K562 (cell line): ENCODE results near the gene CCDC85A. TPM values are rescaled to one million over a fixed set of nuclear protein-coding genes. Genes with fewer than 3 reads are reported as not detected.

Source experiments
- ATAC-seq: fragments of 200-7000 bp; cut with Tn5 transposase; 3 replicates; pipeline ENCODE4 v1.9.1; 2020; ENCODE audit warnings: moderate library complexity
- BruUV-seq: library from RNA; stranded (reverse); fragments of 400-500 nt; replicated peaks from 2 replicates; lab custom pipeline; 2021; lab: Mats Ljungman, UMichigan
- CTCF ChIA-PET: fragments of 300-600 bp; formaldehyde crosslinking; extraction: SDS; loops from one replicate; lab custom pipeline; 2021; ENCODE audit warnings: low intra/inter-chr PET ratio; lab: Yijun Ruan, JAX
- POLR2A ChIA-PET: fragments of 300-600, 350-650 bp; sonication (Branson Sonifier 250); formaldehyde crosslinking; extraction: SDS; loops from one replicate; lab custom pipeline; 2021; ENCODE audit warnings: antibody characterized with exemption, inconsistent platforms; lab: Yijun Ruan, JAX
- DNase-seq, 4 experiments: peaks; one replicate each; pipeline versions ENCODE4 v3.0.0 to v3.0.0-alpha.2; 2011 to 2018; ENCODE audit warnings: low spot score in 3 of 4, mixed read lengths in 3 of 4; ENCODE audit errors: extremely low read depth in 1 of 4
- FAIRE-seq: peaks from 2 replicates; lab custom pipeline; 2011; peaks lifted over from hg19 to GRCh38; lab: Jason Lieb, UNC
- H2AFZ ChIP-seq: 2 replicates; pipeline ENCODE4 v1.6.0; 2011; ENCODE audit warnings: low read depth, low read length, control low read depth, inconsistent platforms
- H3K27ac ChIP-seq: fragments of 200-600 bp; 3 replicates; pipeline ENCODE4 v1.8.0; 2011; ENCODE audit warnings: low read depth, mild to moderate bottlenecking, control low read depth, inconsistent platforms, low read length, moderate library complexity, mixed read lengths; ENCODE audit errors: extremely low read depth
- H3K27me3 ChIP-seq, 2 experiments: fragments of 300-600 bp in 1 of 2; 2 replicates in 1 of 2; 3 replicates in 1 of 2; pipeline versions ENCODE4 v1.6.0 to v1.8.0; 2011; ENCODE audit warnings: inconsistent platforms in 2 of 2, low read length in 2 of 2, mild to moderate bottlenecking in 1 of 2, mixed read lengths in 1 of 2, moderate library complexity in 1 of 2; ENCODE audit not compliant: control insufficient read depth in 2 of 2, insufficient read depth in 2 of 2
- H3K36me3 ChIP-seq: fragments of 300-600 bp; 3 replicates; pipeline ENCODE4 v1.8.0; 2011; ENCODE audit warnings: mild to moderate bottlenecking, low read length, inconsistent platforms; ENCODE audit not compliant: control insufficient read depth, insufficient read depth
- H3K4me1 ChIP-seq, 2 experiments: fragments of 200-600 bp in 1 of 2; replicated peaks in 1 of 2; 2 replicates in 1 of 2; 3 replicates in 1 of 2; pipeline versions ENCODE4 v1.5.1 to v1.8.0; 2011; ENCODE audit warnings: inconsistent platforms in 2 of 2, low read length in 2 of 2, mild to moderate bottlenecking in 1 of 2, mixed read lengths in 1 of 2, moderate library complexity in 1 of 2; ENCODE audit not compliant: control insufficient read depth in 2 of 2, insufficient read depth in 2 of 2
- H3K4me2 ChIP-seq: 2 replicates; pipeline ENCODE4 v1.6.1; 2011; ENCODE audit warnings: low read length, control low read depth, inconsistent platforms, mixed read lengths; ENCODE audit not compliant: insufficient read depth
- H3K4me3 ChIP-seq: fragments of 200-600 bp; sonication (generic), shearing (Covaris generic); 2 replicates; pipeline ENCODE4 v1.5.1; 2016; ENCODE audit warnings: control low read depth, inconsistent platforms
- H3K79me2 ChIP-seq: fragments of 200-600 bp; 3 replicates; pipeline ENCODE4 v1.8.0; 2011; ENCODE audit warnings: low read length, inconsistent platforms; ENCODE audit not compliant: control insufficient read depth, insufficient read depth
- H3K9ac ChIP-seq, 2 experiments: 2 replicates each; pipeline versions ENCODE4 v1.6.0 to v1.6.1; 2011; ENCODE audit warnings: low read depth in 2 of 2, low read length in 2 of 2, control low read depth in 1 of 2, inconsistent platforms in 1 of 2, mild to moderate bottlenecking in 1 of 2, mixed read lengths in 1 of 2; ENCODE audit not compliant: insufficient read depth in 1 of 2
- H3K9me1 ChIP-seq: one replicate; pipeline ENCODE4 v1.6.0; 2011; ENCODE audit warnings: inconsistent platforms, mild to moderate bottlenecking, low read length, moderate library complexity; ENCODE audit not compliant: control insufficient read depth, insufficient read depth
- H3K9me3 ChIP-seq: replicated peaks from 2 replicates; pipeline ENCODE4 v1.5.1; 2011; ENCODE audit warnings: low read depth, low read length, inconsistent platforms; ENCODE audit not compliant: control insufficient read depth, insufficient read depth
- H4K20me1 ChIP-seq: replicated peaks from 2 replicates; pipeline ENCODE4 v1.6.1; 2011; ENCODE audit warnings: low read length, inconsistent platforms, mixed read lengths; ENCODE audit not compliant: control insufficient read depth, insufficient read depth
- ATF1 ChIP-seq, 2 experiments: fragments of 450-650 bp in 1 of 2; IDR thresholded peaks; 2 replicates each; pipeline ENCODE4 v1.6.1; 2016; ENCODE audit warnings: missing compliant biosample characterization in 1 of 2, missing genetic modification characterization in 1 of 2
- EP400 ChIP-seq: fragments of 450-650 bp; IDR thresholded peaks from 2 replicates; pipeline ENCODE4 v1.6.1; 2017; ENCODE audit warnings: antibody characterized with exemption, mild to moderate bottlenecking, moderate library complexity
- GATA2 ChIP-seq: sonication (generic); formaldehyde crosslinking; IDR thresholded peaks from 2 replicates; pipeline ENCODE4 v1.4.0; 2020; ENCODE audit warnings: mild to moderate bottlenecking, missing genetic modification reagents
- KLF10 ChIP-seq: fragments of 250-450 bp; sonication (Bioruptor Pico); IDR thresholded peaks from 2 replicates; pipeline ENCODE4 v1.6.1; 2021; ENCODE audit warnings: matching md5 sums
- MAZ ChIP-seq, 2 experiments: fragments of 450-650 bp in 1 of 2; sonication (generic) in 1 of 2; formaldehyde crosslinking; IDR thresholded peaks in 1 of 2; conservative IDR thresholded peaks in 1 of 2; 2 replicates each; pipeline versions ENCODE4 v1.4.0 to v1.5.0; 2020; ENCODE audit warnings: mild to moderate bottlenecking in 1 of 2, missing genetic modification reagents in 1 of 2
- PHB2 ChIP-seq: fragments of 450-650 bp; IDR thresholded peaks from 2 replicates; pipeline ENCODE4 v1.6.1; 2017; ENCODE audit warnings: low read depth
- RAD21 ChIP-seq, 2 experiments: fragments of 250-450 bp in 1 of 2; fragments of 450-650 bp in 1 of 2; sonication (Bioruptor Pico) in 1 of 2; formaldehyde crosslinking in 1 of 2; IDR thresholded peaks in 1 of 2; conservative IDR thresholded peaks in 1 of 2; 2 replicates each; pipeline versions ENCODE4 v1.4.0 to v1.8.0; 2020 to 2022; ENCODE audit warnings: mild to moderate bottlenecking in 2 of 2, moderate library complexity in 1 of 2
- RCOR1 ChIP-seq, 2 experiments: IDR thresholded peaks; 2 replicates each; pipeline ENCODE4 v1.6.1; 2012; ENCODE audit warnings: low read depth in 2 of 2, low read length in 2 of 2, borderline replicate concordance in 1 of 2, improper control_type of control experiment in 1 of 2
- SREBF1 ChIP-seq: fragments of 150-350 bp; IDR thresholded peaks from 2 replicates; pipeline ENCODE4 v1.6.1; 2014; ENCODE audit warnings: antibody characterized with exemption, low read depth, low read length, borderline replicate concordance
- SREBF2 ChIP-seq: sonication (generic); formaldehyde crosslinking; IDR thresholded peaks from 2 replicates; pipeline ENCODE4 v1.4.0; 2020; ENCODE audit warnings: mild to moderate bottlenecking, missing genetic modification reagents
- ZBTB17 ChIP-seq: fragments of 450-650 bp; formaldehyde crosslinking; IDR thresholded peaks from 2 replicates; pipeline ENCODE4 v1.4.0; 2020; ENCODE audit warnings: mild to moderate bottlenecking
- ZC3H8 ChIP-seq: fragments of 450-650 bp; IDR thresholded peaks from 2 replicates; pipeline ENCODE4 v1.6.1; 2017
- ZKSCAN8 ChIP-seq: fragments of 200-800 bp; sonication (Bioruptor generic); IDR thresholded peaks from 2 replicates; pipeline ENCODE4 v1.6.1; 2016; ENCODE audit warnings: missing genetic modification characterization, missing compliant biosample characterization
- ZNF436 ChIP-seq: fragments of 250-450, 450-650 bp; sonication (Bioruptor Pico); formaldehyde crosslinking; IDR thresholded peaks from 2 replicates; pipeline ENCODE4 v1.7.0; 2020; ENCODE audit warnings: mild to moderate bottlenecking
- WGBS: fragments of 100-300 bp; shearing (Covaris generic); methylation state at CpG from one replicate; pipeline ENCODE4 v1.1.6; 2016; ENCODE audit warnings: low coverage, mixed read lengths; ENCODE audit not compliant: insufficient coverage; ENCODE audit errors: missing lambda C conversion rate; 5-methylcytosine and 5-hydroxymethylcytosine counted together
- in situ Hi-C: fragments of 300-500 bp; cut with MboI; formaldehyde crosslinking; loops from 4 replicates; pipeline ENCODE4 v1.15.0; 2018; ENCODE audit warnings: inconsistent platforms, mixed read lengths
- intact Hi-C: fragments of 100-400 bp; cut with micrococcal nuclease; formaldehyde crosslinking; loops from 2 replicates; pipeline ENCODE4 v1.14.2; 2022
- polyA plus RNA-seq, 8 experiments: library from polyadenylated mRNA; depleted of rRNA in 4 of 8; stranded (reverse) in 5 of 8; unstranded in 3 of 8; fragments of >200 nt; fragmentation: Nextera tagmentation in 2 of 8; fragmentation: Illumina TruSeq in 1 of 8; extraction: Ambion mirVana in 2 of 8; extraction: Trizol in 1 of 8; gene quantifications; 2 replicates each; pipeline versions ENCODE4 v1.2.1 to v1.2.3, GENCODE V29; 2011 to 2014; ENCODE audit warnings: inconsistent platforms in 1 of 8, missing spikeins in 1 of 8
- total RNA-seq, 7 experiments: library from RNA; depleted of rRNA in 6 of 7; stranded (reverse); fragments of >200 nt in 6 of 7; fragmentation: Illumina TruSeq in 2 of 7; extraction: Trizol in 2 of 7; gene quantifications; 2 replicates each; pipeline versions ENCODE4 v1.2.1 to v1.2.3, GENCODE V29; 2011 to 2021; ENCODE audit warnings: low replicate concordance in 1 of 7
- TF ChIP-seq, protein P1 (sequence below): sonication (generic); formaldehyde crosslinking; IDR thresholded peaks from 2 replicates; pipeline ENCODE4 v1.8.0; 2022; ENCODE audit warnings: mild to moderate bottlenecking, missing genetic modification reagents
- TF ChIP-seq, protein P2 (sequence below): IDR thresholded peaks from 3 replicates; pipeline ENCODE4 v1.6.1; 2011; ENCODE audit warnings: borderline replicate concordance, mild to moderate bottlenecking, moderate library complexity; ENCODE audit not compliant: insufficient read length; ENCODE audit errors: extremely low read depth

CCDC85A gene
- total and polyA plus RNA-seq, 9 of the 15 experiments (the other 6 are each of a cell fraction or from before 2014, with no cell fraction given) = 0.03 to 0.14 (median 0.10) TPM; not detected in 5

DNA sequence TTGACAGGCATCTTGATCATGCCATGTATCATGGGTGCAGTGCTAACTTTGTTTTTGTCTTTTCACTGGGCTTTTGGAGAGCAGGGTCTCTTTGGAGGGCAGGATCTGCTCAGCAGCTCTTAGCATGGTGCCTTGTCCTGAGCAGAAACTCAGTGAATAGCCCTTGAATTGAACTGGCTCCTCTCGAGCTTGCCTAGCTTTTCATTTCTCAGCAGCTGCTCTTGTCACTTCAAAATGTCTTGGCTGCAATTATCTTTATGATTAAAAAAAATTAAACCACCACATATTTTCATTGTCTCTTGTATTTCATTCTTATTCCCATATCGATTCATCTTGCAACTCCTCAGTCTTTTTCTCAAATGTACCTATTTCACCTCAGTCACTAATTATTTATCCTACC is 50.5 kb downstream of the CCDC85A start:
- Histone ChIP-seq H3K27me3 (no peaks in the 10 kb centered on the region), H3K4me3 (no peak overlapping the region), H3K9me3 (no peaks in the 10 kb centered on the region), H3K9me1 (no peaks in the 10 kb centered on the region), H3K9ac (no peak overlapping the region), H3K79me2 (no peaks in the 10 kb centered on the region), H3K4me2 (no peak overlapping the region), H2AFZ (no peak overlapping the region), H3K27ac (no peak overlapping the region), H3K4me1 (no peaks in the 10 kb centered on the region), H4K20me1 (no peaks in the 10 kb centered on the region), H3K36me3 (no peaks in the 10 kb centered on the region)
- ChIA-PET CTCF (no interaction called here), POLR2A (no interaction called here)
- no peak for FAIRE-seq
- in situ Hi-C loops = no loop called here
- ATAC-seq = no peak
- DNase-seq = no peak
- no TSS peak for BruUV-seq
- intact Hi-C loops = no loop called here
- 0% methylated on average over 2 of the region's 2 CpGs for WGBS
- no peak for TF ChIP-seq ZNF436 (CRISPR knock-in tag)
- TF ChIP-seq, protein P1, sequence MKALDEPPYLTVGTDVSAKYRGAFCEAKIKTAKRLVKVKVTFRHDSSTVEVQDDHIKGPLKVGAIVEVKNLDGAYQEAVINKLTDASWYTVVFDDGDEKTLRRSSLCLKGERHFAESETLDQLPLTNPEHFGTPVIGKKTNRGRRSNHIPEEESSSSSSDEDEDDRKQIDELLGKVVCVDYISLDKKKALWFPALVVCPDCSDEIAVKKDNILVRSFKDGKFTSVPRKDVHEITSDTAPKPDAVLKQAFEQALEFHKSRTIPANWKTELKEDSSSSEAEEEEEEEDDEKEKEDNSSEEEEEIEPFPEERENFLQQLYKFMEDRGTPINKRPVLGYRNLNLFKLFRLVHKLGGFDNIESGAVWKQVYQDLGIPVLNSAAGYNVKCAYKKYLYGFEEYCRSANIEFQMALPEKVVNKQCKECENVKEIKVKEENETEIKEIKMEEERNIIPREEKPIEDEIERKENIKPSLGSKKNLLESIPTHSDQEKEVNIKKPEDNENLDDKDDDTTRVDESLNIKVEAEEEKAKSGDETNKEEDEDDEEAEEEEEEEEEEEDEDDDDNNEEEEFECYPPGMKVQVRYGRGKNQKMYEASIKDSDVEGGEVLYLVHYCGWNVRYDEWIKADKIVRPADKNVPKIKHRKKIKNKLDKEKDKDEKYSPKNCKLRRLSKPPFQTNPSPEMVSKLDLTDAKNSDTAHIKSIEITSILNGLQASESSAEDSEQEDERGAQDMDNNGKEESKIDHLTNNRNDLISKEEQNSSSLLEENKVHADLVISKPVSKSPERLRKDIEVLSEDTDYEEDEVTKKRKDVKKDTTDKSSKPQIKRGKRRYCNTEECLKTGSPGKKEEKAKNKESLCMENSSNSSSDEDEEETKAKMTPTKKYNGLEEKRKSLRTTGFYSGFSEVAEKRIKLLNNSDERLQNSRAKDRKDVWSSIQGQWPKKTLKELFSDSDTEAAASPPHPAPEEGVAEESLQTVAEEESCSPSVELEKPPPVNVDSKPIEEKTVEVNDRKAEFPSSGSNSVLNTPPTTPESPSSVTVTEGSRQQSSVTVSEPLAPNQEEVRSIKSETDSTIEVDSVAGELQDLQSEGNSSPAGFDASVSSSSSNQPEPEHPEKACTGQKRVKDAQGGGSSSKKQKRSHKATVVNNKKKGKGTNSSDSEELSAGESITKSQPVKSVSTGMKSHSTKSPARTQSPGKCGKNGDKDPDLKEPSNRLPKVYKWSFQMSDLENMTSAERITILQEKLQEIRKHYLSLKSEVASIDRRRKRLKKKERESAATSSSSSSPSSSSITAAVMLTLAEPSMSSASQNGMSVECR (CRISPR knock-in tag) = no peak
- TF ChIP-seq EP400 = no peak
- no peak for TF ChIP-seq PHB2
- TF ChIP-seq ZBTB17 (CRISPR knock-in tag) = no peak
- TF ChIP-seq GATA2 (CRISPR knock-in tag) = no peak
- TF ChIP-seq MAZ (CRISPR knock-in tag; conservative IDR thresholded peaks at IDR 0.05 in 1 of 2, IDR thresholded peaks at IDR 0.05 in 1 of 2) = no peak
- TF ChIP-seq RCOR1 (IDR thresholded peaks at IDR 0.05; ENCODE audit: borderline replicate concordance in 1 of 2, low read depth in 2 of 2, low read length in 2 of 2) = no peak
- TF ChIP-seq ZC3H8 = no peak
- no peak for TF ChIP-seq KLF10 (CRISPR knock-in tag)
- TF ChIP-seq ATF1 (CRISPR knock-in tag; IDR thresholded peaks at IDR 0.05) = no peak
- TF ChIP-seq ATF1 (tag; IDR thresholded peaks at IDR 0.05) = no peak
- no peak for TF ChIP-seq SREBF1
- TF ChIP-seq RAD21 (CRISPR knock-in tag; conservative IDR thresholded peaks at IDR 0.05 in 1 of 2, IDR thresholded peaks at IDR 0.05 in 1 of 2) = no peak
- TF ChIP-seq, protein P2, sequence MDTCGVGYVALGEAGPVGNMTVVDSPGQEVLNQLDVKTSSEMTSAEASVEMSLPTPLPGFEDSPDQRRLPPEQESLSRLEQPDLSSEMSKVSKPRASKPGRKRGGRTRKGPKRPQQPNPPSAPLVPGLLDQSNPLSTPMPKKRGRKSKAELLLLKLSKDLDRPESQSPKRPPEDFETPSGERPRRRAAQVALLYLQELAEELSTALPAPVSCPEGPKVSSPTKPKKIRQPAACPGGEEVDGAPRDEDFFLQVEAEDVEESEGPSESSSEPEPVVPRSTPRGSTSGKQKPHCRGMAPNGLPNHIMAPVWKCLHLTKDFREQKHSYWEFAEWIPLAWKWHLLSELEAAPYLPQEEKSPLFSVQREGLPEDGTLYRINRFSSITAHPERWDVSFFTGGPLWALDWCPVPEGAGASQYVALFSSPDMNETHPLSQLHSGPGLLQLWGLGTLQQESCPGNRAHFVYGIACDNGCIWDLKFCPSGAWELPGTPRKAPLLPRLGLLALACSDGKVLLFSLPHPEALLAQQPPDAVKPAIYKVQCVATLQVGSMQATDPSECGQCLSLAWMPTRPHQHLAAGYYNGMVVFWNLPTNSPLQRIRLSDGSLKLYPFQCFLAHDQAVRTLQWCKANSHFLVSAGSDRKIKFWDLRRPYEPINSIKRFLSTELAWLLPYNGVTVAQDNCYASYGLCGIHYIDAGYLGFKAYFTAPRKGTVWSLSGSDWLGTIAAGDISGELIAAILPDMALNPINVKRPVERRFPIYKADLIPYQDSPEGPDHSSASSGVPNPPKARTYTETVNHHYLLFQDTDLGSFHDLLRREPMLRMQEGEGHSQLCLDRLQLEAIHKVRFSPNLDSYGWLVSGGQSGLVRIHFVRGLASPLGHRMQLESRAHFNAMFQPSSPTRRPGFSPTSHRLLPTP = no peak
- no peak for TF ChIP-seq SREBF2 (CRISPR knock-in tag)
- no peak for TF ChIP-seq ZKSCAN8 (CRISPR knock-in tag)
